IMR-90 (cell line): ENCODE data around the gene SSX2IP. TPM values are rescaled to one million over a fixed set of nuclear protein-coding genes. Genes with fewer than 3 reads are reported as not detected.
A peak's percentile ranks its signal among the peaks of the same experiment; 100 is the strongest.

Source experiments
- ATAC-seq: fragments of 200-7000 bp; cut with Tn5 transposase; 2 replicates; pipeline ENCODE4 v1.9.1; 2020; ENCODE audit warnings: low read depth, mild to moderate bottlenecking, moderate library complexity
- BruUV-seq: library from RNA; stranded (reverse); fragments of 400-500 nt; replicated peaks from 2 replicates; lab custom pipeline; 2021; lab: Mats Ljungman, UMichigan
- CTCF ChIA-PET: fragments of 300-600 bp; formaldehyde crosslinking; extraction: SDS; loops from one replicate; lab custom pipeline; 2021; ENCODE audit warnings: antibody characterized with exemption; lab: Yijun Ruan, JAX
- POLR2A ChIA-PET: fragments of 300-600 bp; sonication (Branson Sonifier 250); formaldehyde crosslinking; loops from one replicate; lab custom pipeline; 2022; ENCODE audit warnings: antibody characterized with exemption; ENCODE audit not compliant: unreplicated experiment; lab: Charles Lee
- DNase-seq: peaks from one replicate; pipeline ENCODE4 v3.0.0; 2013
- H2AFZ ChIP-seq: replicated peaks from 2 replicates; pipeline ENCODE3; 2013; ENCODE audit warnings: low read length, mild to moderate bottlenecking; ENCODE audit not compliant: poor library complexity
- H2AK5ac ChIP-seq: 2 replicates; pipeline ENCODE4 v1.6.1; 2013; ENCODE audit warnings: low read depth, low read length, inconsistent platforms
- H2AK9ac ChIP-seq: replicated peaks from 2 replicates; pipeline ENCODE3; 2013; ENCODE audit warnings: mild to moderate bottlenecking, low read depth, low read length, moderate library complexity; ENCODE audit not compliant: poor library complexity
- H2BK120ac ChIP-seq: 2 replicates; pipeline ENCODE4 v1.6.1; 2013; ENCODE audit warnings: low read depth, low read length, inconsistent platforms
- H2BK15ac ChIP-seq: 3 replicates; pipeline ENCODE4 v1.6.1; 2013; ENCODE audit warnings: low read depth, low read length, inconsistent platforms
- H2BK20ac ChIP-seq: 2 replicates; pipeline ENCODE4 v1.6.1; 2013; ENCODE audit warnings: low read depth, mild to moderate bottlenecking, inconsistent platforms, low read length, moderate library complexity
- H2BK5ac ChIP-seq: 2 replicates; pipeline ENCODE4 v1.6.1; 2013; ENCODE audit warnings: mild to moderate bottlenecking, low read depth, low read length, inconsistent platforms; ENCODE audit not compliant: poor library complexity, severe bottlenecking
- H3K14ac ChIP-seq: replicated peaks from 2 replicates; pipeline ENCODE4 v1.6.1; 2013; ENCODE audit warnings: low read depth, low read length, inconsistent platforms
- H3K18ac ChIP-seq: 2 replicates; pipeline ENCODE4 v1.6.1; 2013; ENCODE audit warnings: low read depth, low read length, control low read depth
- H3K23ac ChIP-seq: 2 replicates; pipeline ENCODE4 v1.6.1; 2013; ENCODE audit warnings: low read depth, low read length, inconsistent platforms
- H3K27ac ChIP-seq: 2 replicates; pipeline ENCODE4 v1.5.1; 2013; ENCODE audit warnings: mild to moderate bottlenecking, control low read depth, low read length; ENCODE audit not compliant: insufficient read depth
- H3K27me3 ChIP-seq: 2 replicates; pipeline ENCODE4 v1.6.1; 2013; ENCODE audit warnings: low read length; ENCODE audit not compliant: control insufficient read depth, insufficient read depth
- H3K36me3 ChIP-seq: 2 replicates; pipeline ENCODE4 v1.6.1; 2013; ENCODE audit warnings: low read length, mixed read lengths; ENCODE audit not compliant: control insufficient read depth, insufficient read depth
- H3K4ac ChIP-seq: 2 replicates; pipeline ENCODE4 v1.6.1; 2013; ENCODE audit warnings: low read depth, low read length, inconsistent platforms
- H3K4me1 ChIP-seq: 2 replicates; pipeline ENCODE4 v1.6.1; 2013; ENCODE audit warnings: low read length, mixed read lengths; ENCODE audit not compliant: control insufficient read depth, insufficient read depth
- H3K4me2 ChIP-seq: 2 replicates; pipeline ENCODE4 v1.6.1; 2013; ENCODE audit warnings: low read depth, mild to moderate bottlenecking, control low read depth, low read length, moderate library complexity
- H3K4me3 ChIP-seq: 2 replicates; pipeline ENCODE4 v1.5.1; 2013; ENCODE audit warnings: low read depth, mild to moderate bottlenecking, control low read depth, low read length, moderate library complexity; ENCODE audit not compliant: insufficient read depth
- H3K56ac ChIP-seq: 2 replicates; pipeline ENCODE4 v1.6.1; 2013; ENCODE audit warnings: low read length, inconsistent platforms; ENCODE audit not compliant: insufficient read depth; ENCODE audit errors: extremely low read depth
- H3K79me1 ChIP-seq, 2 experiments: 2 replicates each; pipeline ENCODE4 v1.6.1; 2013; ENCODE audit warnings: low read length in 2 of 2, inconsistent platforms in 1 of 2, low read depth in 1 of 2
- H3K9ac ChIP-seq: 2 replicates; pipeline ENCODE4 v1.6.1; 2013; ENCODE audit warnings: low read depth, low read length, control low read depth
- H3K9me1 ChIP-seq: 2 replicates; pipeline ENCODE4 v1.6.1; 2013; ENCODE audit warnings: low read length, inconsistent platforms; ENCODE audit not compliant: insufficient read depth
- H3K9me3 ChIP-seq: 2 replicates; pipeline ENCODE4 v1.6.1; 2013; ENCODE audit warnings: low read length; ENCODE audit not compliant: control insufficient read depth, insufficient read depth
- H4K20me1 ChIP-seq: 2 replicates; pipeline ENCODE4 v1.6.1; 2013; ENCODE audit warnings: low read length, inconsistent platforms; ENCODE audit not compliant: insufficient read depth
- H4K5ac ChIP-seq: 2 replicates; pipeline ENCODE4 v1.6.1; 2013; ENCODE audit warnings: mild to moderate bottlenecking, low read depth, low read length, control low read depth
- H4K8ac ChIP-seq, 2 experiments: 2 replicates each; pipeline ENCODE4 v1.6.1; 2013; ENCODE audit warnings: low read depth in 2 of 2, low read length in 2 of 2, control low read depth in 1 of 2, inconsistent platforms in 1 of 2
- H4K91ac ChIP-seq: 2 replicates; pipeline ENCODE4 v1.6.1; 2013; ENCODE audit warnings: low read depth, low read length, inconsistent platforms; ENCODE audit not compliant: insufficient read depth
- CEBPB ChIP-seq: IDR thresholded peaks from 2 replicates; pipeline ENCODE4 v1.6.1; 2012; ENCODE audit warnings: low read depth, low read length, improper control_type of control experiment
- CTCF ChIP-seq: conservative IDR thresholded peaks from 2 replicates; pipeline ENCODE4 v1.5.1; 2012; ENCODE audit warnings: mild to moderate bottlenecking, low read depth, low read length, improper control_type of control experiment
- RFX5 ChIP-seq: IDR thresholded peaks from 2 replicates; pipeline ENCODE4 v1.8.0; 2012; ENCODE audit warnings: low read depth, mild to moderate bottlenecking, low read length, moderate library complexity
- WGBS, 2 experiments: methylation state at CpG; one replicate each; pipeline versions ENCODE4 v1.1.5 to v1.1.7; 2013; ENCODE audit warnings: missing lambda C conversion rate in 2 of 2; ENCODE audit not compliant: insufficient read length in 1 of 2; ENCODE audit errors: extremely low coverage in 2 of 2; 5-methylcytosine and 5-hydroxymethylcytosine counted together
- dilution Hi-C: fragments of 300-500 bp; cut with HindIII; formaldehyde crosslinking; loops from one replicate; pipeline ENCODE4 v1.14.3; 2018; ENCODE audit warnings: low sequenced_read_pairs; ENCODE audit not compliant: unreplicated experiment
- in situ Hi-C: fragments of 300-500 bp; cut with MboI; formaldehyde crosslinking; loops from 3 replicates; pipeline ENCODE4 v1.14.3; 2019; ENCODE audit warnings: low sequenced_read_pairs, inconsistent platforms, mixed read lengths
- intact Hi-C: fragments of 100-400 bp; cut with micrococcal nuclease; formaldehyde crosslinking; loops from 2 replicates; pipeline ENCODE4 v1.10.0; 2022
- polyA plus RNA-seq, 3 experiments: library from polyadenylated mRNA; depleted of rRNA; stranded (reverse); fragments of >200 nt; gene quantifications; 2 replicates each; pipeline ENCODE4 v1.2.3, GENCODE V29; 2012; ENCODE audit warnings: low replicate concordance in 1 of 3
- total RNA-seq: library from RNA; depleted of rRNA; stranded (reverse); fragments of >200 nt; gene quantifications from 2 replicates; pipeline ENCODE4 v1.2.3, GENCODE V29; 2012

SSX2IP gene
- total and polyA plus RNA-seq, 2 of the 4 experiments (the other 2 are of a cell fraction): 7.7 to 13.4 TPM

GRCh38 chr1:84709131-84709530 is 18.9 kb upstream of the SSX2IP start:
- Histone ChIP-seq H3K27me3 (no peaks in the 10 kb centered on the region), H3K9me3 (no peaks in the 10 kb centered on the region), H4K91ac (0 out of 2 replicates have a peak overlapping the region, but pooled peaks have one; percentile 33), H4K8ac (0 out of 4 replicates have a peak overlapping the region, but pooled peaks of 1 of the 2 experiments have one; percentile 43), H2AK5ac (peak overlapping the region; percentile 20; the same call in 1 of the 2 replicates), H2AFZ (no peak overlapping the region), H3K14ac (no peak overlapping the region), H3K27ac (no peak overlapping the region), H3K79me1 (no peaks in the 10 kb centered on the region), H3K18ac (0 out of 2 replicates have a peak overlapping the region, but pooled peaks have one; percentile 1), H3K4me2 (no peak overlapping the region), H2BK15ac (peak overlapping the region; percentile 56; the same call in 1 of the 3 replicates), H3K9me1 (peaks cover 2% of the 10 kb centered on the region; the same call in 1 of the 2 replicates), H3K4me3 (no peak overlapping the region), H3K4me1 (peaks cover 15% of the 10 kb centered on the region), H4K5ac (no peak overlapping the region; the same call in 1 of the 2 replicates), H3K23ac (no peak overlapping the region), H2AK9ac (no peak overlapping the region), H2BK5ac (no peak overlapping the region), H4K20me1 (no peaks in the 10 kb centered on the region), H3K9ac (no peak overlapping the region), H3K36me3 (no peaks in the 10 kb centered on the region), H2BK120ac (no peak overlapping the region), H3K4ac (no peak overlapping the region), H2BK20ac (peak overlapping the region; percentile 28; the same call in 1 of the 2 replicates), H3K56ac (no peak overlapping the region)
- dilution Hi-C loops: no loop called here
- no peak for DNase-seq
- no CpG with 5 or more reads among the region's 1 CpG for WGBS, 2 experiments
- no peak for TF ChIP-seq CTCF
- TF ChIP-seq RFX5: no peak
- no peak for TF ChIP-seq CEBPB
- ATAC-seq: no peak
- in situ Hi-C loops: no loop called here
- no TSS peak for BruUV-seq
- CTCF ChIA-PET: no interaction called here
- intact Hi-C loops: no loop called here
- POLR2A ChIA-PET: no interaction called here
